Neural cell (in vitro differentiated cells): ENCODE results near the gene FOXE1.
A peak's percentile ranks its signal among the peaks of the same experiment; 100 is the strongest.

ENCODE experiments used
- EP300 ChIP-seq: fragments of 450-650 bp; conservative IDR thresholded peaks from 2 replicates; pipeline ENCODE4 v1.6.1; 2014; ENCODE audit warnings: antibody characterized with exemption, mild to moderate bottlenecking, moderate library complexity; ENCODE audit not compliant: poor library complexity, severe bottlenecking
- EZH2 ChIP-seq: fragments of 200-600, 300-800 bp; shearing (Covaris generic), sonication (generic); IDR thresholded peaks from 2 replicates; pipeline ENCODE4 v1.6.1; 2014; ENCODE audit warnings: antibody characterized with exemption, low read length, borderline replicate concordance, mild to moderate bottlenecking; ENCODE audit not compliant: insufficient read depth, poor library complexity, severe bottlenecking
- MXI1 ChIP-seq: fragments of 450-650 bp; conservative IDR thresholded peaks from 2 replicates; pipeline ENCODE4 v1.6.1; 2014; ENCODE audit warnings: antibody characterized with exemption, mild to moderate bottlenecking; ENCODE audit not compliant: poor library complexity, severe bottlenecking
- POLR2AphosphoS5 ChIP-seq: IDR thresholded peaks from 2 replicates; pipeline ENCODE4 v1.6.1; 2012
- RAD21 ChIP-seq: fragments of 450-650 bp; conservative IDR thresholded peaks from 2 replicates; pipeline ENCODE4 v1.6.1; 2014; ENCODE audit warnings: antibody characterized with exemption, mild to moderate bottlenecking, moderate library complexity
- SMC3 ChIP-seq: fragments of 450-650 bp; conservative IDR thresholded peaks from 2 replicates; pipeline ENCODE4 v1.6.1; 2014; ENCODE audit warnings: antibody characterized with exemption, mild to moderate bottlenecking, moderate library complexity; ENCODE audit not compliant: poor library complexity
- TF ChIP-seq, protein P1 (sequence below): fragments of 450-650 bp; IDR thresholded peaks from 2 replicates; pipeline ENCODE4 v1.5.1; 2014; ENCODE audit warnings: antibody characterized with exemption, mild to moderate bottlenecking, moderate library complexity; ENCODE audit not compliant: poor library complexity, severe bottlenecking
- TF ChIP-seq, protein P2 (sequence below): IDR thresholded peaks from 2 replicates; pipeline ENCODE4 v1.6.1; 2012; ENCODE audit warnings: borderline replicate concordance

DNA sequence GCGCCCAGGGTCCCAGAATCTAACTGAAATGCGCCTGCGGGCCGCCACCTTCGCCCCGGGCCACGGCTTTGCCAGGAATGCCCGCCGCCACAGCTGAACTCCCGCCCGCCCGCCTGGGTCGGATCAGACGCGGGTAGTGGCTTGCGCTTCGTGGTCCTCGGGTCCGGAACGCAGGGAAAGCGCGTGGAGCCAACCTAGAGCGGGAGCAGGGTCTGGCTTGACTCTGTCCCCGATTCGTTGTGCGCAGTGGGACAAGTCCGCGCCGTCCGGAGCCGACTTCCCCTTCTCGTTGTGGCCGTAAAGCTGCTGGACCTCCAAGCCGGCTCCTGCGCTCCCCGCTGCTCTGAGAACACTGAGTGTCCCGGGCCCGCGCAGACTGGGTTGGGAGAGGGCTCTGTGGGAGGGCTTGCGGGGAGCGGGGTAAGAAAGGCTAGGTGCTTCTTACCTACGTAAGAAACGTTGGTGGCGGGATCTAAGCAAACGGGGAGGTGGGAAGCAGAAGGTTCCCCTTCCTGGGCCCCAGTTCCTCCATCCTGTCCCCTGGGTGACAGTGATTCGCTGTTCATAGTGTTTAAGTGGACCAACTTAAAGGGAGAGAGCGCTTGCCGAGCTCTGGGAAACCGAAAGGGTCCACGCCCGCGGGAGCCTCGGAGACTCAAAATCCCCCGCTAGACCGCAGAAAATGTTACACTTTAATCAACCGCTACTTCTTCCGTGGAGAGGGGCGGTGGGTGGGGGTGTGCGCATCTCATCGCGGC lies 4.4 kb upstream of the FOXE1 start:
- TF ChIP-seq, protein P1, sequence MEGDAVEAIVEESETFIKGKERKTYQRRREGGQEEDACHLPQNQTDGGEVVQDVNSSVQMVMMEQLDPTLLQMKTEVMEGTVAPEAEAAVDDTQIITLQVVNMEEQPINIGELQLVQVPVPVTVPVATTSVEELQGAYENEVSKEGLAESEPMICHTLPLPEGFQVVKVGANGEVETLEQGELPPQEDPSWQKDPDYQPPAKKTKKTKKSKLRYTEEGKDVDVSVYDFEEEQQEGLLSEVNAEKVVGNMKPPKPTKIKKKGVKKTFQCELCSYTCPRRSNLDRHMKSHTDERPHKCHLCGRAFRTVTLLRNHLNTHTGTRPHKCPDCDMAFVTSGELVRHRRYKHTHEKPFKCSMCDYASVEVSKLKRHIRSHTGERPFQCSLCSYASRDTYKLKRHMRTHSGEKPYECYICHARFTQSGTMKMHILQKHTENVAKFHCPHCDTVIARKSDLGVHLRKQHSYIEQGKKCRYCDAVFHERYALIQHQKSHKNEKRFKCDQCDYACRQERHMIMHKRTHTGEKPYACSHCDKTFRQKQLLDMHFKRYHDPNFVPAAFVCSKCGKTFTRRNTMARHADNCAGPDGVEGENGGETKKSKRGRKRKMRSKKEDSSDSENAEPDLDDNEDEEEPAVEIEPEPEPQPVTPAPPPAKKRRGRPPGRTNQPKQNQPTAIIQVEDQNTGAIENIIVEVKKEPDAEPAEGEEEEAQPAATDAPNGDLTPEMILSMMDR, result no peak
- no peak for TF ChIP-seq RAD21
- no peak for TF ChIP-seq POLR2AphosphoS5
- peak; percentile 89 for TF ChIP-seq EZH2
- no peak for TF ChIP-seq EP300
- TF ChIP-seq, protein P2, sequence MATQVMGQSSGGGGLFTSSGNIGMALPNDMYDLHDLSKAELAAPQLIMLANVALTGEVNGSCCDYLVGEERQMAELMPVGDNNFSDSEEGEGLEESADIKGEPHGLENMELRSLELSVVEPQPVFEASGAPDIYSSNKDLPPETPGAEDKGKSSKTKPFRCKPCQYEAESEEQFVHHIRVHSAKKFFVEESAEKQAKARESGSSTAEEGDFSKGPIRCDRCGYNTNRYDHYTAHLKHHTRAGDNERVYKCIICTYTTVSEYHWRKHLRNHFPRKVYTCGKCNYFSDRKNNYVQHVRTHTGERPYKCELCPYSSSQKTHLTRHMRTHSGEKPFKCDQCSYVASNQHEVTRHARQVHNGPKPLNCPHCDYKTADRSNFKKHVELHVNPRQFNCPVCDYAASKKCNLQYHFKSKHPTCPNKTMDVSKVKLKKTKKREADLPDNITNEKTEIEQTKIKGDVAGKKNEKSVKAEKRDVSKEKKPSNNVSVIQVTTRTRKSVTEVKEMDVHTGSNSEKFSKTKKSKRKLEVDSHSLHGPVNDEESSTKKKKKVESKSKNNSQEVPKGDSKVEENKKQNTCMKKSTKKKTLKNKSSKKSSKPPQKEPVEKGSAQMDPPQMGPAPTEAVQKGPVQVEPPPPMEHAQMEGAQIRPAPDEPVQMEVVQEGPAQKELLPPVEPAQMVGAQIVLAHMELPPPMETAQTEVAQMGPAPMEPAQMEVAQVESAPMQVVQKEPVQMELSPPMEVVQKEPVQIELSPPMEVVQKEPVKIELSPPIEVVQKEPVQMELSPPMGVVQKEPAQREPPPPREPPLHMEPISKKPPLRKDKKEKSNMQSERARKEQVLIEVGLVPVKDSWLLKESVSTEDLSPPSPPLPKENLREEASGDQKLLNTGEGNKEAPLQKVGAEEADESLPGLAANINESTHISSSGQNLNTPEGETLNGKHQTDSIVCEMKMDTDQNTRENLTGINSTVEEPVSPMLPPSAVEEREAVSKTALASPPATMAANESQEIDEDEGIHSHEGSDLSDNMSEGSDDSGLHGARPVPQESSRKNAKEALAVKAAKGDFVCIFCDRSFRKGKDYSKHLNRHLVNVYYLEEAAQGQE, result no peak
- TF ChIP-seq MXI1, result no peak
- TF ChIP-seq SMC3, result no peak
